Ishikawa (cell line): Measurements from ENCODE around the gene ATP6AP1.

Experiments used
- CREB1 ChIP-seq: IDR thresholded peaks from 2 replicates; pipeline ENCODE4 v1.6.1; 2012; ENCODE audit warnings: low read depth
- TEAD4 ChIP-seq: IDR thresholded peaks from 2 replicates; pipeline ENCODE4 v1.6.1; 2012
- YY1 ChIP-seq: IDR thresholded peaks from 2 replicates; pipeline ENCODE4 v1.6.1; 2012; ENCODE audit warnings: low read depth

DNA sequence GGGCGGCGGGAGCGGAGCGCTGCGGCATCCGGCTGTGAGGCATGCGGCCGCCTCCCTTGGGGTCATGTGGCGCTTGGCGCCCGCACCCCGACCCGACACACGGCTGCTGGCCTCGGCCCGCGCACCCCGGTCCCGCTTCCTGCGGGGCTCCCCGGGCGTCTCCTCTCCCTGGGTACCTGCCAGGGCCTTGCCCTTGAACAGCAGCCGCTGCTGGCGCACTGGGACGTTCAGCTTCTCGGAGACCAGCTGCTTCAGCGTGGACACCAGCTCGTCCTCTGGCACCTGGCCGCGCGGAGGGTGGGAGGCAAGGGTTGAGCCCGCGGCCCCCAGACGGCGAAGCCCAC, 57.5 kb downstream of the ATP6AP1 start:
- TF ChIP-seq TEAD4 (no peak), CREB1 (no peak), YY1 (no peak)
